Measurements from ENCODE around the gene MKS1.
A peak's percentile ranks its signal among the peaks of the same experiment; 100 is the strongest.

The MKS1 gene

DNA sequence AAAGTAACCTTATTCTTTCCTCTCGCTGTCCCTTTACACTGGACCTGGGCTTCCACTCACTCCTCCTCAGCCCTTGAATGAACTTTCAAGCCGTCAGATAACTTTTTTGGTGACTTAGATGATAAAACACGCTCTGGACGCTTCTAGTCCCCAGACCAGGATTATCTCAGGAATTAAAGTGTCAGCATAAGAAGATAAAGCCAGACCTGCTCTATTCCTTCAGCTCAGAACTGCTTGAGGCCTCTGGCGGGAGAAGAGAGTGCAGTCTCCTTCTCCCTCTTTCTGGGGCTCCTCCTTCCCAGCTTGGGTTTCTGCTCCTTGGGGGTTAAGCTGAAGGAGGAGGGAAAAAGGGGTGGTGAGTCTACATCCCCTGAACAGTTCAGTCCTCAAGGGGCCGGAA, 25.9 kb upstream of the MKS1 start:
- no peak for DNase-seq (ENCODE audit: low spot score)

DNA sequence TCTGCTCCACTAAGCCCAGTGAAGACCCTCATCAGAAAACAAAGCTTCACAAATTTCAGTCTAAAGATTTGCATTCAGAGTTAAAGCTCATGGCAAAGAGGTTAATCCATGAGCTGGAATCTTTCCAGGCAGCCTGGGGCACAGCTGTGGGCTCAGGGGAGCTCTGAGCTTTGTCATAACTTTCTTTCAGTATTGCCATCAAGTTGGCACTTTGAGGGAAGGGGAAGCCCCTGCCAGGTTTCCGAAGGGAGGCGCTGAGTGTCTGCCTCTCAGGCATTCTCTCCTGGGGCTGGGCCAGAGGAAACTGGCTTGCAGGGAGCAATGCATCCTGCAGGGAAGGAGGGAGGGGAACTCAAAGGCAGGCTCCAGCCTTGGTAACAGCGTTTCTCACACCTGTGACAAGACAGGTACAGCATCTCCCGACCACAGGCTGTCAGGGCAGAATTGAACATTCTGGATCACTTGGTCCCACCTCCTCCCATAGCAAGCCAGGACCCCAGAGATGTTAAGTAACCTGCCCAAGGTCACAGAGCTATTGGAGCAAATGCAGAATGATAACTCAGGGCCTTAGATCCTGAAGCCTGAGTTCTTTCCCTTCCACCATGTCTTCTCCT, 23.2 kb upstream of the MKS1 start:
- no peak for DNase-seq (ENCODE audit: low spot score)

DNA sequence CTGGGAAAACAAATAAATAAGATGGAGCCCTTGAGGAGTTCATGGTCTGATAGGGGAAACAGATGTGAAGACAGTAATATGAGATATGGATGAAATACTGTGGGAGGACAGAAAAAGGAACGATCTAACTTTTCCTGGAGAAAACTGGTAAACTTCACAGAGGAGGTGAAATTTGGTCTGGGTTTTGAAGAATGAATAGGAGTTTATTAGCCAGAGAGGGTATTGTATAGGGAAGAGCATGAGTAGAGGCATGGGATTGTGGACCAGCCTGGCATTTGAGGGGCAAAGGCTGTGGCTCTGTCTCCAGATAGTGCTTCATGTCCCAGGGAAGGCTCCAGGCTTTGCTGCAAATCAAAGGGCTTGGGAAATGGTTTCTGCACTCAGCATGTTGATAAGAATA, 20.9 kb upstream of the MKS1 start:
- no peak for DNase-seq (ENCODE audit: low spot score)

DNA sequence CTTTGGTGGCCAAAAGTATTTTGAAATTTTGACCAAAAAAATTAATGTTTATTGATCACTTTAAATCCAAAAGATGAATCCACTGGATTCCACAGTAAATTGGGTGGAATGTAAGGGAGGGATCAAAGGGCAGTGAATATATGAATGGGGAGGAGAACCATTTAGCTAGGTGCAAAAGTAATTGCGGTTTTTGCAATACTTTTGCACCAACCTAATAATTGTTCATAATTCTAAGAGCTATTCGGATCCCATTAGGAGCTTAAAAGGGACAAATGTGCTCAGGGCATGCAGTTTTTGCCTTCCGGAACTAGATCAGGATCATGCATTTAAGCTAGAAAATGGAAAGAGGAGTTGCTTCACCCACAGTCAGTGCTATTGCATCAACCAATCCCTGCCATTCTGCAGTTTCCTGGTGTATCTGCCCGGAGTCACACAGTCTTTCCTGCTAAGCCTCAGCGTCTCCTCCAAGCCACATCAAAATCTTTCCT, 19.1 kb upstream of the MKS1 start, which contains the start of gene LPO:
LPO (plus strand) TSS at position 438 of the 488 bp plus-strand sequence. CDS start 4,396 bp downstream, outside the sequence.
- no peak for DNase-seq (ENCODE audit: low spot score)

DNA sequence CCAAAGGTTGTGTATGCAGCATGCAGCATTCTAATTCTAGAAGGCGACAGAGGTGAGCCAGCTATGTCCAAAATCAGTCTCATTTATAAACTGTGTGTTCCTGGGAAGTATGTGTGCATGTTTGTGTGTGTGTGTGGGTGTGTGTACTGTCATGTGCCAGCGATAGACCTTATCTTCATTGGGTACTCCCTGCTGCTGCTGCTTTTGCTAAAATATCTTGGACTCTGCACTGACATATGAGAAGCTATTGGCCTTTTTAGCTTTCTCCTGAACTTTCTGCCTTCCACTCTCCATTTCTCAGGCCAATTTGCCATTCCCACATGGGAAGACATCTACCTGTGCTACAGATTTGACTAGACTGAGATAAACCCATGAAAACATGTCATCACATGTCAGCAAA, 17.3 kb upstream of the MKS1 start:
- DNase-seq (ENCODE audit: low spot score), result no peak

DNA sequence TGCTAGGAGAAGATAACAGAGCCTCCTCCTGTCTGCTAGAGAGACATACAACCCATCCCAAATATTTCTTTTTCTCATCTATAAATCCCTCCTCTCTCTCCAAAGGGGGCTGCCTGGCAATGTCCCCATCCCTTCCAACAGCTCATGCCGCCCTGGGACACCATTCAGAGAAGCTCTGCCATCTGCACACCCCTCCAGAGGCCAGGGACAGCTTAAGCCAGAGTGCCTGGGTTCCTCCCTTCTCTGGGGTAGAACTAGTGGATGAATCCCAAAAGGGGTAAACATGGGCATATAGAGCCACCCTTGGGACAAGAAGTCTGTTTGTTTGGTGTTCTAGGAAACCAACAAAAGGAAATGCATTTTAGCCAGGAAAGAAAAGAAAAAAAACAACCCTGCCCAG, 16.8 kb upstream of the MKS1 start:
- DNase-seq (ENCODE audit: low spot score), result no peak

DNA sequence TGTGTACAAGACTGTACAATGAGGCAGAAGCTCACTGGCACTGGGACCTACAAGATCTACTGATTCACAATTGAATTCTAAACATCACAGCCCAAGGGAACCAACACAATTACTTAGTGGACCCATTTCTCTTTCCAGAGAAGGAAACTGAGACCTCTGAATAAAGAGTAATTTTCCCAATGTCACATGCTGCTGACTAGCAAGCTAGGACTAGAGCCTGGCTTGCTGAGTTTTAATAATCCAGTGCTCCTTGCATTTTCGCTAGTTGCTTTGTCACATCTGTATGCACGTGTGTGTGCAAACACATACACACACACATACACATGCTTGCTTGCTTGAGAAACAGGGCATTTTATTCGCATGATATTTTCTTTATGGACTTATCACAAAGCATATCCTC, 15.5 kb upstream of the MKS1 start:
- DNase-seq (ENCODE audit: low spot score), result no peak

DNA sequence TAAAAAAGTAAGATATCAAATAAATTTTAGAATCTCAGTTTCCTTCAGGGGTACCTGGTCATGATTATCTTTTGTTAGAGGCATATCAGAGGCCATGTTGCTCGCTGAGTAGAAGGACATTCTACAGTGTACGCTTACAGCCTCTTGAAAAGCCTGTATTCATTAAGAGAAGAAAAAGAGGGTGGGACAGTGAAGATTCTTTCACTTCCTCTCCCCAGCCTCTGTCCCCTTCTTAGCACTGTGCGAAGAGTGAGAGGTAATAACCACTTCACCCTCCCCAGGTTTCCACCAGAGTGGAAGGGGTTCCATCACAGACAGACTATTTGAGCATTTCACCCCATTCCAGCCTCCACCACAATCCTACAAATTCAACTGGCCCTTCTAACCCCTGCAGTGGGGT, 14.5 kb upstream of the MKS1 start:
- DNase-seq (ENCODE audit: low spot score), result peak; percentile 36

DNA sequence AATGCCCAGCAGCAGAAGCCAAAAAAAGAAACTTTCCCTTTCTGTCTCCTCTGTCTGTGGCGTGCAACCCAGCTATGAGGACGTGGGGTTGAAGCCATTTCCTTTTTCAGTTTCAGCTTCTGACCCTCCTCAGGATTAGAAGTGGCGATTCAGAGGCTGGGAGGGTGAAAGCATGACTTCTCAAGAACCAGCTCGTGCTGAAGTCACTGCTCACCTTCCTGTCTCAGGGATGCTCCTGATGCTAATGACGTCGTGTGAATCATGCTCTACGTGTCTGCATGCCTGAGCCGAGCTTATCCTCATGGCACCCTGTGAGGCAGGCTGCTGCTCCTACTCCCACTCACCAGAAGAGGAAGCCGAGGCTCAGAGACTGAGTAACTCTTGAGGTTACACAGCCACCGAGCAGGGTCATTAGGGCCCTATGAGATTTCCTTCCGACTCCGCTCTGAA, 13.7 kb upstream of the MKS1 start:
- no peak for DNase-seq (ENCODE audit: low spot score)

DNA sequence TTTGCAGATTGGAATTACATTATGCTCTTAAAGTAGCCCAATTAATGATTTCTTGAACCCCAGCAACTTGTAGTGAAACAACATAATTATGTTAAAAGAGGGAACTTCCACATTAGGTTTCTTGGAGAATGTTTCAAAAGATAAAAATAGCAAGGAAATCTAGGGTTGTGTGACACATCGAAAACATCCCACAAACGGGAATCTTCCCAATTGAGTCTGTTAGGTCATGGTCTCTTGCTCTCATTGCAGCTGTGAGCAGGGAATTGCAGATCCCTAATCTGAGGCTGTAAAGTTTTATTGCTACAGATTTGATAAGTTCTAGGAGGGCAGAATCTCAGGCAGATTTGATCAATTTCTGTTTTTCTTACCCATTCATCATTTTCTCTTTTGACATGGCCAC, 12.6 kb upstream of the MKS1 start:
- no peak for DNase-seq (ENCODE audit: low spot score)

DNA sequence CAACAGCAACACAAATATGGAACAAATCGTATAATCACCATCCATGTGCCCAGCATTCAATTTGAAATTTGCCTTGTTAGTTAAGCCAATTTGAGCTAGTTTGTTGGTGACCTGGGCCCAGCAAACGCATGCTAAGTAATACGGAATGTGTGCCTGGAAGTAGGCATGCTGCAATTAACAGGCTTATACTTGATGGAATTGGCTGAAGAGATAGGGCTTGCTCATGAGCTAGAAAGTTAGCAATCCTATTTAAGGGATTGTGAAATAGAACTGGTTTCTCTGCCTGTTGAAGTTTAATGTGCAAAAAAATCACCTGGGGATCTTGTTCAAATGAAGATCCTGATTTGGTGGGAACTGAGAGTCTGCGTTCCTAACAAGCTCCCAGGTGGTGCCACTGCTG, 10.8 kb upstream of the MKS1 start:
- DNase-seq (ENCODE audit: low spot score), result no peak

DNA sequence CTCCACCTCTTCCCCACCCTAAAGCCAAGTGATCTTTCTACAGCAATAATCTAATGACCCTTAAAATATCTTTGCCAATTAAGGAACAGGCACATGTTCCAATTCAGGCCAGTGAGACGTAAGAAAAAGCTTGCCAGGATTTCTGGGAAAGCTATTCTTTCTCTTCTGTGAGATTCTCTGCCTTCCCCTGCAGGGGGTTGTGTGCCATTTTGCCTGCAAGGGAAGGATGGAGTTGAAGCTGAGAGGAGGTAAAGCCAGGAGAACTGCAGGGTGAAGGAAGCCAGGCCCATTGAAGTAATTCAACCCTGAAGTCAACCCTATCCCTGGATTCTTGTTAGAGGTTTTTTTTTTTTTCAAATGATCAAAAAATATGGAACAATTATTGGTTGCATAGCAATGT, 10.3 kb upstream of the MKS1 start:
- DNase-seq (ENCODE audit: low spot score), result no peak

DNA sequence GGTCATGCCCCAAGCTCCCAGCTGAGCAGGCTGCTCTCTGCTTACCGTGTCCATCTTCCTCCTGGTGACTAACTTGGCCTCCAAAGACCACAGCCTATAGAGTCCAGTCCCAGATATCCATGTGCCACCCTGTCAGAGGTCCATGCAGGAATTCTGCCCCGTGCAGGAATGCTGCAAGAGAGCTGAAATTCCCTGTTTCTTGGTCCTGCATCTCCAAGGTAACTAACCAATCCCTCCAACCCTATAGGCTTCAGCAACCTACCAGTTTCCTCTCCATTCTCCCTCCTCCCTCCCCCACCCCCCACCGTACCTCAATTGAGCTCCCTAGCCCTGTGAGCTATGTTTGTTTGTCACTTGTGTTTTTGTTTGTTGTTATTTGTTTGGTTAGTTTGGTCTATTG, 9.6 kb upstream of the MKS1 start:
- no peak for DNase-seq (ENCODE audit: low spot score)

DNA sequence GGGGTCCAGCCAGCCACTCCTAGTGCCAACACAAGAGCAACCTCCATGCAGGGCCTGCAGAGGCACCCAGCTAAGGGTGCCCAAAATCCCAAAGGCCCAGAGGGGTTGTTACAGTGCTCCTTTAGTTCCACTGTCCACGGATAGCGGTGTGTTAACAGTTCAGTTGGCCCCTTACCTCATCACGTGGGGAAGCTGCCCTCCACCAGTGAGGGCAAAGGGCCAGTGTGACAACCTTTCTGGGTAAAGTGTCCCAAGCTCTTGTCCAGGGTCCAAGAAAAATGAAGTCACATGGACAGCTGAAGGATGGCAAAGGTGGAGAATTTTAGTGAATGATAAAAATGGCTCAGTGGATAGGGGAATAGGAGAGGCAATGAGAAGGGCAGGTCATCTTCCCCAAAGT, 8.7 kb upstream of the MKS1 start:
- no peak for DNase-seq (ENCODE audit: low spot score)

DNA sequence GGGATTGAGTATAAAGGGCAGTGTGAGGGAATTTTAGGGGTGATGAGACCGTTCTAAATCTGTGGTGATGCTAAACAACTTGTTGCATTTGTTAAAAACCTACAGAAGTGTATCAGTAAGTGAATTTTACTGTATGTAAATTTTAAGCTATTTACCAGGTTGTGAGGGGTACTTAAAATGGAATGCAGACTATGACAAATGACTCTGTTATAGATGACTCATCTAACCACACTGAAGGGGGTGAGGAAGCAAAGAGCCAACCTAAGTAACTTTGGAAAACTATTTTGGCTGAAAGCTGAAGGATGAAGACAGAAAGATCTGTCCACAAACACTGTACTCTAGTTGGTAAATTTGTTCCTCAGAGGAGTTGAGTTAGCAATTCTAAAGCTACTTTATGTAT, 5.3 kb upstream of the MKS1 start:
- no peak for DNase-seq (ENCODE audit: low spot score)

DNA sequence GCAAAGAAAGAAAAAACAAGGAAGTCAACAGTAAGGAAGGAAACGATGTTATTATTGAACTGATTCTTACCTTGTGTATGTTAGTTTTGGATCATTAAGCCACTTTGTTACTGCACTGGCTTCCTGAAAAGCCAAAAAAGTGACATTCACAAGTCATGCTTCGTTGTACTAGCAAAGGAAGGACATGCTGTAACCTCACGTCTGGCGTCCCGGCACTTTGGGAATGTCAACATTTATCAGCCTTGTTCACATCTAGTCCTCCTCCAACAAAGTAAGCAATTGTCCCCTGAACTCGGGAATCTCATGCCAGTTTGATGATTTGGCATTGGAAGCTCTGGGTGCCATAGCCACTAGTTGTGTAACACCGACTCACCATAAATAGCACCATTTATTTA, 731 bp upstream of the MKS1 start:
- no peak for DNase-seq (ENCODE audit: low spot score)

DNA sequence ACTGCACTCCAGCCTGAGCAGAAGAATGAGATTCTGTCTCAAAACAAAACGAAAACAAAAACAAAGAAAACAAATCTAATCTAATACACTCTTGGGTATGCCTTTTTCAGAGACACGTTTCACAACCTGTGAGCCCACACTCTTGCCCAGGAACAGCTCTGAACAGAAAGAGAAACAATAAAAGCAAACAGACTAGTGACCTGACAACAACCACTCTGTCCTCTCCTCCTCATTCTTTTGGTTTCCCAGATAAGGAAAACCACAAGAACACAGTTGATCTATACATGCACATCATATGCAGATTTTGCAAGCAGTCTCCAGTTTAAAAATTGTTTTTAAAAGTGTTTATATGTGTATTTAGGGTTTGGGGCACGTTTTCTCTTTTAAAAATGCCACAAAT, 1.3 kb downstream of the MKS1 start:
- no peak for DNase-seq (ENCODE audit: low spot score)

DNA sequence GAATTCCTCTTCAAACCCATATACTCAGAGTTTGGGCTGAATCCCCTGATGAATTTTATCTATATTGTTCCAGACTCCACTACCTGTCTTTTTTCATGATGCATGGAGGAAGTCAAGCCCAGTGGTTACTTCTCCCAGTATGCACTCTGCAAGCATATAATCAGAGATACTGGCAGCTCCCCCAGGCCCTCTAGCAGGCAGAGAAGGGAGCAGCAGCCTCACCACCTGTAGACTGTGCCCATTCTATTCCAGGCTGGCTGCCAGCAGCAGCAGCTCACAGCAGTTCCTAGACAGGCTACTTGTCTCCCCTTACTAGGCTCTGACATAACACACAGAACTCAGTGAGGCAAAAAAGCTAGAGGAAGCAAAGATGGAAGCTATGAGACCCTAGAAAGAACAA, 3.4 kb downstream of the MKS1 start:
- DNase-seq (ENCODE audit: low spot score), result peak; percentile 40

DNA sequence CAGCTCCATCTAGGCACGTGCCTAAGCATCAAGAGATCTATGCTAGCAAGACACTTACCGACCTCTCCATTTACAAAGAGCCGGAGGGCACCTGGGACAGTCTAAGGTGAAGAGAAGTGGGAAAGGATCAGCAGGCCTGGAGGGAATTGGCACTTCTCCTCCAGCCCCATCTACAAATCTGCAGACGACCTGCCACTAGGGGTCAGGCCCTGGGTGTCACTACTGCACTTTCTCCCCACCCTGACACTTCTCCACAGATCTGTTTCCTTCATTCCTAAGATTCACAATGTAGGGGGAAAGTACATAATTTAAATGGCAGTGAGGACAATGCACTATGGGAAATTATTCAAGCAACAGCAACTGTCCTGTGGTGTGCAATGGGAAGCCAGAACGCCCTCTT, 8.1 kb downstream of the MKS1 start:
- DNase-seq (ENCODE audit: low spot score), result no peak

DNA sequence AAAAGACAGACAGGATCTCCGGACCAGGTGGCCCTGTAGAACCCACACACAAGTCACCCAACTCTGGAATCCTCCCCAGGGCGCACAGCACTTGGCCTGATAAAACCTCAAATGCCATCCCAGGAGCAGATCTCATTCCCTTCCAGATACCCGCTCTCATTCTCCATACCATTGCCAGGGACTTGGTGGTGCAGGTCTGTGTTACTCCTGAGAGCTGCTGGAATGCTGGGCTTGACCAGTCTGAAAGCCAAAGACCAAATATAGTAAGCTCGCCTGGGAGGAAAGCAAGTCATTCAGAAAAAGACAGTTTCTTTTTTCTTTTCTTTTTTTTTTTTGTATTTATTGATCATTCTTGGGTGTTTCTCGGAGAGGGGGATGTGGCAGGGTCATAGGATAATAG, 10.7 kb downstream of the MKS1 start:
- no peak for DNase-seq (ENCODE audit: low spot score)

DNA sequence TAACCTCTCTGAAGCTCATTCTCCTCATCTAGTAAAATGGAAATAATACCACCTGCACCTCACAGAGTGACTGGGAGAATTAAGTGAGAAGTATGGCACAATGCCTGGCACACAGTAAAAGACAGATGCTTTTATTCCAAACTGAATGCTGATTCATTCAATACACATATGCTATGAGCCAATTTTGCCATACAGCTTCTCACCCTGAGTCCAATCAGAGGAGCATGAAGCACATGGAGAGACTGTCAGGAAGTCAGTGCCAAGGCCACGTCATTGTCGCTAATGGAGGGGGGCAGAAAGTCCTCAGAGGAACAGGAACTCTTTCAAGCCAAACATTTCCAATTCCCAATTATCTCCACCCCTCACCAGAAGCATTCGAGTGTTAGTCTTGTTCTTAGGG, 11.6 kb downstream of the MKS1 start:
- DNase-seq (ENCODE audit: low spot score), result no peak

DNA sequence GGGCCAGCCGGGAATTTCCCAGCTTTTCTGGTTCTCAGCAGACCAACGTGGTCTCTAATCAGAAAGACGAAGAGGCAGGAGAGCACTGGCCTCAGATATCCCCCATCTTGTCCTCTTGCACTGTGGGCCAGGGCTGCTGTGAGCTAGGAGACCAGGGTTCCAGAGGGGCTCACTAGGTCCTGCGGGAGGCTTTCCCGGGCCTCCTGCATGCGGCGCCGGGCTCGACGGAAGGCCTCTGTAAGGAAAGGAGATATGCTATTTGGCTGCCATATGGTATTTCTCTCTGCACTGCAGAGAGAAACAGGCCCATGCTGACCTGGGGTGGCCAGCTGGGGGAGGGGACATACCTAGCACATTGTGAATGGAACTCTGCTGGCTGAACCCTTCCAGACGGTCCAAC, 13.1 kb downstream of the MKS1 start:
- DNase-seq (ENCODE audit: low spot score), result no peak

DNA sequence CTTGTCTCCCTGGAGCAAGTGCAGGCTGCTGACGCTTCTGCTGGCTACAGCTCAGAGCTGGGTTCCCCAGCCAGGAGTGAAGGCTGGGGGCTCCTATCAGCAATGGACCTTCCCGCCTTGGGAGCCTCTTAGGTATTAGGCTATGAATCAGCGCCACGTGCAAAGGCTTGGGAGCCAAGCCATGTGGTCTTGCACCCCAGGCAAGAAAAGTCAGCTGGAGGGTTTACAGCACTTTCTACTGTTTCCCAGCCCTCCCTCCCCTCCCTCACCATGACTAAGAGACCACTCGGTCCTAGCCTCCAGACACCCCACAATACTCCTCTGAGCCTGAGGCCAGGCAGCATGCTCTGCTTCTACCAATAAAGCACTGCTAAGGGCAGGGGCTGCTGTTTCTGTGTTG, 14.3 kb downstream of the MKS1 start:
- no peak for DNase-seq (ENCODE audit: low spot score)

DNA sequence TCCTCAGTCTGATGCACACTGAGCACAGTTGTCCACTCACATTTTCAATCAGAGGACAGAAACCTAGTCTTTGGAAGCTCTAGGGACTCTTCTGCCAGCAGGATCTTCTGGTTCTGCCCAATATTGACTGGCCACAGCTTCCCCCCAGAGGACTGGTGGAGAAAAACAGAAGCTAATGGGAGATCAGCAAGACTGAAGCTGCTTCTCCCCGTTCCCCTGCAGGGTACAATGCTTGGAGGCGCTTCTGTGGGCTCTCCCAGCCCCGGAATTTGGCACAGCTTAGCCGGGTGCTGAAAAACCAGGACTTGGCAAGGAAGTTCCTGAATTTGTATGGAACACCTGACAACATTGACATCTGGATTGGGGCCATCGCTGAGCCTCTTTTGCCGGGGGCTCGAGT, 16.2 kb downstream of the MKS1 start:
- DNase-seq (ENCODE audit: low spot score), result no peak

Measured in NAMALWA (cell line).